Erythroblast (primary cell): Measurements from ENCODE around the gene SRSF2.

ENCODE experiments used
- GATA1 ChIP-seq: IDR thresholded peaks from 2 replicates; pipeline ENCODE4 v1.6.1; 2011; ENCODE audit warnings: low read depth, mild to moderate bottlenecking, control low read depth, low read length, moderate library complexity
- POLR2A ChIP-seq: IDR thresholded peaks from 2 replicates; pipeline ENCODE4 v1.6.1; 2011; ENCODE audit warnings: mild to moderate bottlenecking, low read length

DNA sequence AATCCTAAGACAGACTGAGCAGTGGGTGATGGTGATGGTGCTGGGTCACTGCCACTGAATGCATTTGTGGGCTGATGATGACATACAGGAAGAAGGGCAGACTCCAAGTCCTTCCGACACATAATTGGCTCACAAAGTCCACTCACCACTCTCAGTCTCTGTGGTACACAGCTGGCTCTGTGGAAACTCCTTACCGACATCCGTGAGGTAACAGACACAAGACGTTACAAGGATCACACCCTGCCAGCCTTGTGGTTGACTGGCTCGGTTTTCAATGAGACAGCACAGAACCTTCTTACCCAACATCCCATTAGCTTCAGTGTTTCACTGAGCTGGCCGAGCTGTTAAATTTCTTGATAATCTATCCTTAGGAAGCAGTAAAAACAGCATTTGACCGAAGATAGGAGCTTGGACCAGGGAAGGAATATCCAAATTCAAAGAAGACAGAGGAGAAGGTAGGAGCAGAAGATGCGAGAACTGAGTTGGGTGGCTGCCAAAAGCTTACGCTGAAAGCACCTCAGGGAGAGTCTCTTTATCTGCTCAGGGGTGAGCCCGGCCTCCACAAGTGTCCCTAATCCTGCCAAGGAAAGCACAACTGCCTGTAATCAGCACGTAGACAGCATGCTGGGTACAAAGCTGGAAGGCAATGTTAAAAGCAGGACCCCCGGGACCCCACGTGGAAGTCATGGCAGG is 20.8 kb downstream of the SRSF2 start:
- TF ChIP-seq POLR2A, result peak; percentile 62
- TF ChIP-seq GATA1, result no peak
